Gastrocnemius medialis (tissue), 4 donors: Measurements from ENCODE around the gene PRR15. TPM values are rescaled to one million over a fixed set of nuclear protein-coding genes. Genes with fewer than 3 reads are reported as not detected.

ENCODE experiments used
- total RNA-seq, 4 donors: library from RNA; depleted of rRNA; stranded (reverse); fragments of >200 nt; gene quantifications; one replicate each; pipeline versions ENCODE4 v1.1.0 to v1.2.3, GENCODE V29; 2016

The PRR15 gene
- total RNA-seq, 4 donors from 2014 or later: 0.20 to 1.3 TPM; not detected in 2

Other genes starting within 250 kb of the PRR15 start
- 1 to 10 TPM; 4.2 to 9.9 (median 8.3) TPM for gene WIPF3, start 242.7 kb downstream of the PRR15 start, total RNA-seq